ENCODE measurements around the gene UBA3.

GRCh38 chr3:69103123-69103522 lies 23.0 kb upstream of the UBA3 start:
- TF ChIP-seq CTCF (IDR thresholded peaks at IDR 0.05; ENCODE audit: low read length): no peak
- no peak for TF ChIP-seq EZH2 (optimal IDR thresholded peaks at IDR 0.05; ENCODE audit: low read depth, low read length)
